Mesendoderm (in vitro differentiated cells): Measurements from ENCODE around the gene CDC42SE2.
"Not testable (repeated sequence)": the region's sequence is repeated elsewhere in the genome, so short reads cannot be mapped to it uniquely, and the experiment has no call there.

Experiments
- DNase-seq: peaks from one replicate; pipeline ENCODE4 v3.0.0; 2013
- H2AK5ac ChIP-seq: 2 replicates; pipeline ENCODE4 v1.6.1; 2013; ENCODE audit warnings: low read length, inconsistent platforms
- H2BK120ac ChIP-seq: 2 replicates; pipeline ENCODE4 v1.6.1; 2013; ENCODE audit warnings: low read depth, mild to moderate bottlenecking, low read length, moderate library complexity, mixed read lengths
- H2BK15ac ChIP-seq: replicated peaks from 2 replicates; pipeline ENCODE4 v1.6.1; 2013; ENCODE audit warnings: low read depth, mild to moderate bottlenecking, moderate library complexity
- H2BK5ac ChIP-seq: 2 replicates; pipeline ENCODE4 v1.6.1; 2013; ENCODE audit warnings: low read length, inconsistent platforms
- H3K18ac ChIP-seq: 2 replicates; pipeline ENCODE4 v1.6.1; 2013; ENCODE audit warnings: mild to moderate bottlenecking, low read length, mixed read lengths
- H3K23ac ChIP-seq: one replicate; pipeline ENCODE4 v1.6.1; 2013; ENCODE audit warnings: low read length
- H3K27ac ChIP-seq: 2 replicates; pipeline ENCODE4 v1.5.1; 2013; ENCODE audit warnings: low read depth, mild to moderate bottlenecking, inconsistent platforms, low read length, moderate library complexity
- H3K27me3 ChIP-seq: 2 replicates; pipeline ENCODE4 v1.6.1; 2013; ENCODE audit warnings: low read length, control low read depth, mild to moderate bottlenecking, inconsistent platforms; ENCODE audit not compliant: insufficient read depth, poor library complexity
- H3K36me3 ChIP-seq: 2 replicates; pipeline ENCODE4 v1.6.1; 2013; ENCODE audit warnings: low read length, inconsistent platforms; ENCODE audit not compliant: control insufficient read depth, insufficient read depth
- H3K4ac ChIP-seq: one replicate; pipeline ENCODE4 v1.6.1; 2013; ENCODE audit warnings: low read depth, mild to moderate bottlenecking, low read length, moderate library complexity
- H3K4me1 ChIP-seq: 2 replicates; pipeline ENCODE4 v1.6.1; 2013; ENCODE audit warnings: low read depth, low read length, inconsistent platforms; ENCODE audit not compliant: control insufficient read depth
- H3K4me2 ChIP-seq: 2 replicates; pipeline ENCODE4 v1.6.1; 2013; ENCODE audit warnings: low read length
- H3K4me3 ChIP-seq: 2 replicates; pipeline ENCODE4 v1.5.1; 2013; ENCODE audit warnings: mild to moderate bottlenecking, low read length
- H3K56ac ChIP-seq: one replicate; pipeline ENCODE4 v1.6.1; 2013; ENCODE audit warnings: low read length
- H3K79me1 ChIP-seq: 2 replicates; pipeline ENCODE4 v1.6.1; 2013; ENCODE audit warnings: low read length, inconsistent platforms
- H3K79me2 ChIP-seq: 2 replicates; pipeline ENCODE4 v1.6.1; 2013; ENCODE audit warnings: mild to moderate bottlenecking, low read length; ENCODE audit not compliant: control insufficient read depth, insufficient read depth
- H3K9ac ChIP-seq: 2 replicates; pipeline ENCODE4 v1.6.1; 2013; ENCODE audit warnings: low read length, inconsistent platforms
- H4K5ac ChIP-seq: one replicate; pipeline ENCODE4 v1.6.1; 2013; ENCODE audit warnings: low read length
- H4K8ac ChIP-seq: one replicate; pipeline ENCODE4 v1.6.1; 2013; ENCODE audit warnings: low read depth, mild to moderate bottlenecking, control low read depth, low read length, moderate library complexity
- WGBS: extraction: QIAGEN DNeasy Blood & Tissue Kit; methylation state at CpG from one replicate; pipeline ENCODE4 v1.1.7; 2013; ENCODE audit warnings: low lambda C conversion rate, missing lambda C conversion rate; ENCODE audit not compliant: insufficient coverage; ENCODE audit errors: extremely low coverage; 5-methylcytosine and 5-hydroxymethylcytosine counted together

CDC42SE2 gene

DNA sequence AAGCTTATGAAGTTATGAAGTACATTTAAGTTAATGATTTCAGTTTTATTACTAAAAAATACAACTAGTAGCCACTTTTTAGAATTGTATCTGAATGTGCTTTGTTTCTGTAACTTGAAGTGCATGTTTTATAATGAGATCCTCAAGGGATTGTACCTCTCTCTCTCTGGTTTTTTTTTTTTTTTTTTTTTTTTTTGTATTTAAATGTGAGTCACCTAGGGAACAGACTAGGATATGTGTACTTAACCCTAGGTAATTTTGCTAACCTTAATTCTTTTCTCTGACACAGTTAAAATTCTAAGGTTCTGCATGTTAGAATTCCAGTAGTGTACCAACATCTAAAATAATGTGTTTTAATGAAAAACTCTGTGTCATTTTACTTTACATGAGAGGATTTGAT lies 59.5 kb downstream of the CDC42SE2 start:
- Histone ChIP-seq H3K18ac (no peak overlapping the region), H3K4me2 (no peak overlapping the region), H3K9ac (no peak overlapping the region), H3K27me3 (no peaks in the 10 kb centered on the region), H3K4me3 (no peak overlapping the region), H3K56ac (no peak overlapping the region), H4K5ac (no peak overlapping the region), H3K27ac (no peak overlapping the region), H4K8ac (no peak overlapping the region), H3K36me3 (no peaks in the 10 kb centered on the region), H3K79me1 (no peaks in the 10 kb centered on the region), H3K23ac (no peak overlapping the region), H3K79me2 (no peaks in the 10 kb centered on the region), H2AK5ac (no peak overlapping the region), H3K4me1 (no peaks in the 10 kb centered on the region), H3K4ac (no peak overlapping the region), H2BK120ac (no peak overlapping the region), H2BK15ac (no peak overlapping the region), H2BK5ac (no peak overlapping the region)
- DNase-seq = no peak

DNA sequence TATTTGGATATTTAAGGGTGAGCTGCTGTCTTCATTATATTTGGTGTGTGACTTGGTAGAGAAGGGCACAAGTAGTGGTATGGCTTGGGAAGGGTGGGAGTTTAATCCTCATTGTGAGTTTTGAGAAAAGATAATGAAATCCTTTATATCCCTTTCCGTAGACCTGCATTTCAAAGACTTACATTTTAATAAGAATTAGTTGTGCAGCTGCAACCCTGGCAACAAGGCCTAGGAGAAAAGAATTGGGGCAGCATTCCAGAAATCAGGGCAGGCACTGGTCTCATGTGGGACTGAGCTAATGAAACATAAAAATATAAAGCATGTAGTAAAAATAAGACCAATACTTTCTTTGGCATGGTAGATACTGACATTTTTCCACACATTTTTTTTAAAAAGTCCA lies 60.5 kb downstream of the CDC42SE2 start:
- no peaks in the 10 kb centered on the region for H3K27me3 ChIP-seq
- no CpG with 5 or more reads among the region's 1 CpG for WGBS
- H3K79me2 ChIP-seq = no peaks in the 10 kb centered on the region
- no peak overlapping the region for H3K56ac ChIP-seq
- no peaks in the 10 kb centered on the region for H3K4me1 ChIP-seq
- no peak overlapping the region for H2BK15ac ChIP-seq
- no peak overlapping the region for H2BK5ac ChIP-seq
- H2BK120ac ChIP-seq = no peak overlapping the region
- H4K8ac ChIP-seq = peak overlapping the region; percentile 28
- H4K5ac ChIP-seq = no peak overlapping the region
- no peak overlapping the region for H3K27ac ChIP-seq
- no peaks in the 10 kb centered on the region for H3K36me3 ChIP-seq
- H2AK5ac ChIP-seq = no peak overlapping the region
- no peak overlapping the region for H3K4me2 ChIP-seq
- H3K9ac ChIP-seq = no peak overlapping the region
- H3K4ac ChIP-seq = no peak overlapping the region
- DNase-seq = no peak
- no peak overlapping the region for H3K4me3 ChIP-seq
- no peaks in the 10 kb centered on the region for H3K79me1 ChIP-seq
- H3K23ac ChIP-seq = no peak overlapping the region
- H3K18ac ChIP-seq = no peak overlapping the region

DNA sequence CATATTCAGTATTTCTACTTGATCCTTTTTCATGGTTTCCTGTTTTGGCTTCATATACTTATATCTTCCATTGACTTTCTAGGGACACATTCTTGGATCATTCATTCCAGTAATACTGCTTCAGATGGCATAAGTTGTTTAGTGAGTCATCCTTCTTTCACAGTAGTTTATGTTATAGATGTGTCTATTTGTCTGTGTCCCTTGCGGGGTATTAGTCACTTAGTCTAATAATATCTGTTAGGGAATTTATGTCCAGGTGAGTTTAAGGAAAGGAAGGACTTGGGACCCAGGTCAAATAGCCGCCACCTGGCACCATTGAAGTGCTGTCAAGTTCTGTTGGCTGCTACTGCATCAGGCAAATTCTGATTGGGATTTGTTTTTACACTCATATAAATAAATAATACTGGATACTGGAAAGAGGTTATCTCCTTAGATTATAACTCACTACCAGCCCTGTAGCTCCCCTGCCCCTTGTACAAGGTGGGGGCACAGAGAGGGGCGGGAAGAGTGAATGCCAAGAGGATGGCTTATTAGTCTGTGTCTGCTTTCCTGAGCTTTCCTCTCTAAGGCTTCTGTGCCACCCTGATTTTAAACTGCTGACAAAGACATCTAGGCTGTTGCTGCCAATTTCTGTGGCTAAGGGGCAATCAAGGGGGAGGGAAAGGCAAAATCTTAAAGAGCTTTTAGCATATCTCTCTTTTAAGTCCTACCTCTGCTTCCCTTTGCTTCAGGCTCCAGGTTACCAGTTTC lies 64.9 kb downstream of the CDC42SE2 start:
- Histone ChIP-seq H3K56ac (no peak overlapping the region), H2BK15ac (no peak overlapping the region), H3K4me2 (no peak overlapping the region), H3K79me2 (no peaks in the 10 kb centered on the region), H3K23ac (no peak overlapping the region), H3K27me3 (no peaks in the 10 kb centered on the region), H2BK120ac (no peak overlapping the region), H3K4me3 (no peak overlapping the region), H3K4ac (no peak overlapping the region), H4K8ac (no peak overlapping the region), H2AK5ac (no peak overlapping the region), H3K27ac (no peak overlapping the region), H3K4me1 (no peaks in the 10 kb centered on the region), H3K36me3 (no peaks in the 10 kb centered on the region), H4K5ac (no peak overlapping the region), H2BK5ac (no peak overlapping the region), H3K18ac (no peak overlapping the region), H3K9ac (no peak overlapping the region), H3K79me1 (no peaks in the 10 kb centered on the region)
- WGBS = no CpG with 5 or more reads among the region's 3 CpGs
- DNase-seq = no peak

DNA sequence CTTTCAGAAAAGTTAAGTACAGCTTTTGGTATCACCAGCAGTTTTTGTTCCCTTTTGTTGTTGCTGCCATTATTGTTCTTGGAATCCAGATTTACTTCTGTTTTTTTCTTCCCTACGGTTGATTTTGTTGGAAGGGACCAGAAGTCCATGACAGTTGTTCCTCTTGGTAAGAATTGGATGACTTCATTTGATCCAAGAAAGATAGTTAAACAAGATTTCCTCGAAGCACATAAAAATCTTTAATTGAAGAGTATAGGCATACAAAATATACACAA lies 65.4 kb downstream of the CDC42SE2 start:
- Histone ChIP-seq H3K18ac (no peak overlapping the region), H3K27ac (no peak overlapping the region), H3K56ac (no peak overlapping the region), H2BK120ac (no peak overlapping the region), H3K4me1 (no peaks in the 10 kb centered on the region), H2AK5ac (no peak overlapping the region), H3K9ac (no peak overlapping the region), H4K8ac (no peak overlapping the region), H3K27me3 (no peaks in the 10 kb centered on the region), H3K79me1 (no peaks in the 10 kb centered on the region), H3K4me3 (no peak overlapping the region), H2BK15ac (no peak overlapping the region), H3K4ac (no peak overlapping the region), H3K79me2 (no peaks in the 10 kb centered on the region), H4K5ac (no peak overlapping the region), H3K4me2 (no peak overlapping the region), H3K36me3 (no peaks in the 10 kb centered on the region), H3K23ac (no peak overlapping the region), H2BK5ac (no peak overlapping the region)
- DNase-seq = no peak
- WGBS = no CpG with 5 or more reads among the region's 2 CpGs

DNA sequence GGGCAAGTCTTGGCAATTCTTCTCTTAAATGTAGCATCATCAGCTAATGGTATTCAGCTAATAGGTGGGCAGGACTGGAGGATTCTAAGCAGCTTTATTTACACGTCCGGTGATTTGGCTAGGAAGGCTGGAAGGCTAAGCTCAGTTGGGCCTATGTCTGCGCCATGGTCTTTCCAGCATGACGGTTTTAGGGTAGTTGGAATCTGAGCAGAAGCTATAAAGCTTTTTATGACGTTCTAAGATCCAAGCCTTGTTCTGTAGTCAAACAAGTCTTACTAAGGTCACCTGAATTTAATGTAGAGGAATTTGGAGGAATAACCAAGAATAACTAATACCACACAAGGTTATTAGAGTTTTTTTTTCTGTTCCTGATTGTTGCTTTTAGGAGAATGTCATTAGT lies 66.2 kb downstream of the CDC42SE2 start:
- no peak overlapping the region for H2BK15ac ChIP-seq
- no peak overlapping the region for H3K4ac ChIP-seq
- H3K56ac ChIP-seq = no peak overlapping the region
- no CpG with 5 or more reads among the region's 5 CpGs for WGBS
- H3K27me3 ChIP-seq = no peaks in the 10 kb centered on the region
- no peak overlapping the region for H4K5ac ChIP-seq
- no peak overlapping the region for H2BK120ac ChIP-seq
- H2BK5ac ChIP-seq = no peak overlapping the region
- H3K9ac ChIP-seq = no peak overlapping the region
- H3K18ac ChIP-seq = no peak overlapping the region
- H3K4me2 ChIP-seq = no peak overlapping the region
- H3K4me3 ChIP-seq = no peak overlapping the region
- no peaks in the 10 kb centered on the region for H3K36me3 ChIP-seq
- no peak overlapping the region for H3K23ac ChIP-seq
- DNase-seq = no peak
- H3K27ac ChIP-seq = no peak overlapping the region
- H4K8ac ChIP-seq = no peak overlapping the region
- no peak overlapping the region for H2AK5ac ChIP-seq
- H3K79me1 ChIP-seq = no peaks in the 10 kb centered on the region
- no peaks in the 10 kb centered on the region for H3K4me1 ChIP-seq
- no peaks in the 10 kb centered on the region for H3K79me2 ChIP-seq

DNA sequence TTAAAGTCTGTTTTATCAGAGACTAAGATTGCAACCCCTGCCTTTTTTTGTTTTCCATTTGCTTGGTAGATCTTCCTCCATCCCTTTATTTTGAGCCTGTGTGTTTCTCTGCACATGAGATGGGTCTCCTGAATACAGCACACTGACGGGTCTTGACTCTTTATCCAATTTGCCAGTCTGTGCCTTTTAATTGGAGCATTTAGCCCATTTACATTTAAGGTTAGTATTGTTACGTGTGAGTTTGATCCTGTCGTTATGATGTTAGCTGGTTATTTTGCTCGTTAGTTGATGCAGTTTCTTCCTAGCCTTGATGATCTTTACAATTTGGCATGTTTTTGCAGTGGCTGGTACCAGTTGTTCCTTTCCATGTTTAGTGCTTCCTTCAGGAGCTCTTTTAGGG lies 71.9 kb downstream of the CDC42SE2 start:
- not testable (repeated sequence) for H3K4me1 ChIP-seq, H3K18ac ChIP-seq, H2BK15ac ChIP-seq, H3K27me3 ChIP-seq, DNase-seq, H2BK5ac ChIP-seq, H3K56ac ChIP-seq, H3K79me2 ChIP-seq, H2BK120ac ChIP-seq, H4K5ac ChIP-seq, H3K36me3 ChIP-seq, H3K4ac ChIP-seq, H4K8ac ChIP-seq, H3K23ac ChIP-seq, H3K9ac ChIP-seq, H3K4me3 ChIP-seq, H3K4me2 ChIP-seq, H3K79me1 ChIP-seq, H2AK5ac ChIP-seq, H3K27ac ChIP-seq
- no CpG with 5 or more reads among the region's 4 CpGs for WGBS
